PC-3 (cell line): ENCODE data around the gene CPT2. TPM values are rescaled to one million over a fixed set of nuclear protein-coding genes. Genes with fewer than 3 reads are reported as not detected.
A peak's percentile ranks its signal among the peaks of the same experiment; 100 is the strongest.

Source experiments
- ATAC-seq: fragments of 200-7000 bp; cut with Tn5 transposase; 2 replicates; pipeline ENCODE4 v1.9.1; 2020; ENCODE audit warnings: mild to moderate bottlenecking, moderate library complexity
- BruUV-seq: library from RNA; stranded (reverse); fragments of 400-500 nt; replicated peaks from 2 replicates; lab custom pipeline; 2021; lab: Mats Ljungman, UMichigan
- CTCF ChIA-PET: fragments of 300-600 bp; sonication (Branson Sonifier 250); formaldehyde crosslinking; loops from one replicate; lab custom pipeline; 2022; ENCODE audit warnings: antibody characterized with exemption; lab: Charles Lee
- POLR2A ChIA-PET: fragments of 300-600 bp; sonication (Branson Sonifier 250); formaldehyde crosslinking; loops from one replicate; lab custom pipeline; 2022; ENCODE audit warnings: antibody characterized with exemption; ENCODE audit not compliant: unreplicated experiment; lab: Charles Lee
- DNase-seq: peaks from one replicate; pipeline ENCODE4 v3.0.0-alpha.2; 2015
- H2AFZ ChIP-seq: fragments of 300-600 bp; sonication (generic); 2 replicates; pipeline ENCODE4 v1.6.0; 2016; ENCODE audit warnings: antibody characterized with exemption, low read length
- H3F3A ChIP-seq: fragments of 300-600 bp; sonication (generic); one replicate; pipeline ENCODE4 v1.6.0; 2017; ENCODE audit warnings: antibody characterized with exemption, low read length, control low read depth, mild to moderate bottlenecking; ENCODE audit not compliant: unreplicated experiment
- H3K27ac ChIP-seq: fragments of 300-600 bp; sonication (generic); 2 replicates; pipeline ENCODE4 v1.5.1; 2016; ENCODE audit warnings: mild to moderate bottlenecking, low read length
- H3K27me3 ChIP-seq: fragments of 300-600 bp; sonication (generic); 2 replicates; pipeline ENCODE4 v1.6.1; 2016; ENCODE audit warnings: low read length, mixed read lengths
- H3K36me3 ChIP-seq: fragments of 300-600 bp; sonication (generic); 2 replicates; pipeline ENCODE4 v1.6.1; 2016; ENCODE audit warnings: low read depth, mixed run types, low read length, mixed read lengths
- H3K4me1 ChIP-seq: fragments of 300-600 bp; sonication (generic); 2 replicates; pipeline ENCODE4 v1.5.1; 2016; ENCODE audit warnings: low read length; ENCODE audit not compliant: insufficient read depth
- H3K4me2 ChIP-seq: fragments of 300-600 bp; sonication (generic); 2 replicates; pipeline ENCODE4 v1.6.0; 2016; ENCODE audit warnings: low read length
- H3K4me3 ChIP-seq: fragments of 300-600 bp; sonication (generic); 2 replicates; pipeline ENCODE4 v1.5.1; 2016; ENCODE audit warnings: mild to moderate bottlenecking, low read length, mixed read lengths
- H3K79me2 ChIP-seq: fragments of 300-600 bp; sonication (generic); 2 replicates; pipeline ENCODE4 v1.6.1; 2017; ENCODE audit warnings: low read length, mixed read lengths
- H3K9ac ChIP-seq: fragments of 300-600 bp; sonication (generic); 2 replicates; pipeline ENCODE4 v1.6.0; 2016; ENCODE audit warnings: mild to moderate bottlenecking, low read length
- H3K9me2 ChIP-seq: fragments of 300-600 bp; sonication (generic); replicated peaks from 2 replicates; pipeline ENCODE4 v1.6.1; 2016; ENCODE audit warnings: mixed run types, low read length, mixed read lengths
- H3K9me3 ChIP-seq: fragments of 300-600 bp; sonication (generic); 2 replicates; pipeline ENCODE4 v1.6.1; 2016; ENCODE audit warnings: low read length, mixed read lengths
- H4K20me1 ChIP-seq: fragments of 300-600 bp; sonication (generic); 2 replicates; pipeline ENCODE4 v1.6.1; 2016; ENCODE audit warnings: low read length, mixed read lengths
- EZH2 ChIP-seq: fragments of 300-600 bp; sonication (generic); IDR thresholded peaks from one replicate; pipeline ENCODE4 v1.6.1; 2017; ENCODE audit warnings: antibody characterized with exemption, mild to moderate bottlenecking, low read length; ENCODE audit not compliant: unreplicated experiment
- EZH2phosphoT487 ChIP-seq: fragments of 300-600 bp; sonication (generic); IDR thresholded peaks from 2 replicates; pipeline ENCODE4 v1.6.1; 2018; ENCODE audit warnings: mild to moderate bottlenecking, antibody characterized with exemption, low read length, borderline replicate concordance
- intact Hi-C: fragments of 100-400 bp; cut with micrococcal nuclease; formaldehyde crosslinking; loops from 2 replicates; pipeline ENCODE4 v1.9.0; 2023
- total RNA-seq: library from RNA; depleted of rRNA; stranded (reverse); fragments of >200 nt; gene quantifications from 2 replicates; pipeline ENCODE4 v1.2.3, GENCODE V29; 2014
- TF ChIP-seq, protein P1 (sequence below): fragments of 300-600 bp; sonication (generic); conservative IDR thresholded peaks from 2 replicates; pipeline ENCODE4 v1.5.1; 2017; ENCODE audit warnings: antibody characterized with exemption, low read depth, mild to moderate bottlenecking, low read length

Gene CPT2
- total RNA-seq, 1 experiment from 2014 or later = 27.1 TPM

DNA sequence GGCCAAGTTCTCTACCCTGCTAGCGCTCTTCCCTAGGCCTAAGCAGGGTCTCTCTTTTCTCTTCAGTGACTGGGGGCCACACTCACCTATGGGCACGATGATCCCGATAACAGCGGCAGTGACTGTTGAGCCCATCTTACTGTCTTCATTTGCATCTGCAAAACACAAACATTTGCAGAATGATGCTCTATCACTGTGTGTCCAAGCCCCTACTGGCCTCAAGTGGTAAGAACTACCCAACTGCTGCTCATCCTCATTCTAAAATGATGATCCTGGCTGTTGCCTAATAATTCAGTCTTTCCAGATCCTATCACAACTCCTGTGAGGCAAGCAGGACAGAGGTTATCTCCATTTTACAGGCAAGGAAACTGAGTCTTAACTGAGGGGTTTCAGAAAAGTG, 58.4 kb downstream of the CPT2 start:
- Histone ChIP-seq H3K27ac (no peak overlapping the region), H3K4me1 (no peaks in the 10 kb centered on the region), H3K9ac (no peak overlapping the region), H3K4me3 (no peak overlapping the region), H3F3A (no peaks in the 10 kb centered on the region), H2AFZ (no peak overlapping the region), H3K9me2 (no peaks in the 10 kb centered on the region), H3K4me2 (no peak overlapping the region), H4K20me1 (no peaks in the 10 kb centered on the region), H3K79me2 (no peaks in the 10 kb centered on the region), H3K36me3 (peaks cover 50% of the 10 kb centered on the region), H3K27me3 (no peaks in the 10 kb centered on the region), H3K9me3 (no peaks in the 10 kb centered on the region)
- intact Hi-C loops = no loop called here
- ChIA-PET CTCF (no interaction called here), POLR2A (no interaction called here)
- DNase-seq = no peak
- TF ChIP-seq, protein P1, sequence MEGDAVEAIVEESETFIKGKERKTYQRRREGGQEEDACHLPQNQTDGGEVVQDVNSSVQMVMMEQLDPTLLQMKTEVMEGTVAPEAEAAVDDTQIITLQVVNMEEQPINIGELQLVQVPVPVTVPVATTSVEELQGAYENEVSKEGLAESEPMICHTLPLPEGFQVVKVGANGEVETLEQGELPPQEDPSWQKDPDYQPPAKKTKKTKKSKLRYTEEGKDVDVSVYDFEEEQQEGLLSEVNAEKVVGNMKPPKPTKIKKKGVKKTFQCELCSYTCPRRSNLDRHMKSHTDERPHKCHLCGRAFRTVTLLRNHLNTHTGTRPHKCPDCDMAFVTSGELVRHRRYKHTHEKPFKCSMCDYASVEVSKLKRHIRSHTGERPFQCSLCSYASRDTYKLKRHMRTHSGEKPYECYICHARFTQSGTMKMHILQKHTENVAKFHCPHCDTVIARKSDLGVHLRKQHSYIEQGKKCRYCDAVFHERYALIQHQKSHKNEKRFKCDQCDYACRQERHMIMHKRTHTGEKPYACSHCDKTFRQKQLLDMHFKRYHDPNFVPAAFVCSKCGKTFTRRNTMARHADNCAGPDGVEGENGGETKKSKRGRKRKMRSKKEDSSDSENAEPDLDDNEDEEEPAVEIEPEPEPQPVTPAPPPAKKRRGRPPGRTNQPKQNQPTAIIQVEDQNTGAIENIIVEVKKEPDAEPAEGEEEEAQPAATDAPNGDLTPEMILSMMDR = peak; percentile 36; the same call in 1 of the 2 replicates
- TF ChIP-seq EZH2phosphoT487 (no peak), EZH2 (no peak)
- BruUV-seq = no TSS peak
- peak; percentile 31; the same call in 1 of the 2 replicates for ATAC-seq

DNA sequence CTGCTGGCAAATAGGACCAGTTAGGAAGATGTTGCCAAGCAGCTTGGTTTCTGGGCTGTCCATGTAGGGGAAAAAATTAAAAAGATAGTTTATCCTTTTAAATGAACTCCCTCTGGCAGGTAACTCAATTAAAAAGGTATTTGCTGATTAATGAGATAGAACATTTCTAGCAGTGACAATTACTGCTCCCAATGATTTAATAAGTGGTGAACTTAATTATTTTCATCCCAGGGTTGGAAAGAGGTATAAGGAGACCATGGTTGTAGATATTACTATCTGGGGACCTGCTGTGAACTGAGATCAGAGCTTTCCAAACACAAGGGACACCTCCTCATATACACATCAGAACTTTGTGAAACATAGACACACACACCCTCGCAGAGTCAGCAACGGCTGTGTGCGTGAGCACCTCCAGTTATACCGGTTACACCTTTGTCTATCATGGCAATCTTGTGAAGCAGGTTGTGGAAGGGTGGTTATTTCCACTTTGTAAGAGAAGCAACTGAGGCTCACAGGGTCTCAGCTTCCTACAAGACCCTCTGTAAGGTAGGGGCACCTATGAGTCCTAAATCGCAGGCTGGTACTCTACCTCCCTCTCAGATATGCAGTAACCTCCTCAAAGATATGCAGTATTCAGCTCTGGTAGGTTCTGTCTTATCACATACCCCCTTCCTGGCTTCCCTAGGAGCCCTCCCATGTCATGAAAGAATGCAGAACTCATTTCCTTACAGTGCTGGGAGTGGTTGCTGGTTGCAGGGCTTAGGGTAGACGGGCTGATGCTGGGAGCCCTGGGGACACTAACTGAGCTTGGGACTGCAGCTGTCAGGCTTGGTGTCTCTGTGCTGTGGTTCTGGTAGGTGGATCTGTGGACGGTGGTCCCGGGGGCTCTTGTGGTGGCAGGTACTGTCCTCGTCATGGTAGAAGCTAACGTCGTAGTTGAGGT, 60.2 kb downstream of the CPT2 start:
- TF ChIP-seq EZH2 (no peak), EZH2phosphoT487 (no peak)
- TF ChIP-seq, protein P1 = no peak
- Histone ChIP-seq H3K9me3 (no peaks in the 10 kb centered on the region), H2AFZ (no peak overlapping the region), H3K9ac (no peak overlapping the region), H3K4me3 (no peak overlapping the region), H3K4me2 (no peak overlapping the region), H3K27me3 (no peaks in the 10 kb centered on the region), H3K36me3 (peaks cover 46% of the 10 kb centered on the region), H3K79me2 (no peaks in the 10 kb centered on the region), H4K20me1 (no peaks in the 10 kb centered on the region), H3K9me2 (no peaks in the 10 kb centered on the region), H3K27ac (no peak overlapping the region), H3K4me1 (no peaks in the 10 kb centered on the region), H3F3A (no peaks in the 10 kb centered on the region)
- no TSS peak for BruUV-seq
- intact Hi-C loops = no loop called here
- DNase-seq (no peak), ATAC-seq (no peak)
- CTCF ChIA-PET = interaction anchor here (0.6 kb wide), 1 partner anchor 255 kb away, joined by 3 read pairs; no protein-coding TSS in a partner anchor
- POLR2A ChIA-PET = no interaction called here
